ENCODE data around the gene CACNA2D3. TPM values are rescaled to one million over a fixed set of nuclear protein-coding genes. Genes with fewer than 3 reads are reported as not detected.

Gene CACNA2D3
- total RNA-seq, 2 donors from 2014 or later: 0.97 TPM; not detected in 1

DNA sequence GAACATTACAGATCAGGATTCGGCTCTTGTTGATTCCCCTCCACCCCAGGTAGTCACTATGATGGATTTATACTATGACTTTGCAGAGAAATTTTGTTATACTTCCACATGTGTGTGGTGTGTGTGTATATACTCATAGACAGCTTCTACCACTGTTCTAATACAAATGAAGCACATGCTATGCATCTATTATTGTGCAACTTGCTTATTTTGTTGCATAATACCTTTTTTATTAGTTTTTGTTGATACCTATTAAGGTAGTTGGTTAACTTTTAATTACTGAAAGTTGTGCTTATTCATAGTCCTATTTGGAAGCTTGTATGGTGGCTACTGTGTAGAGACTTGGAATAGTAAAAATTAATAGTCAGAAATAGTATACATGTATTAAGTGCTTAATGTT, 140.6 kb downstream of the CACNA2D3 start:
- Mint-ChIP-seq H3K27me3 (ENCODE audit: insufficient read depth) (no peaks in the 10 kb centered on the region), H3K4me1 (no peaks in the 10 kb centered on the region), H3K4me3 (no peak overlapping the region), H3K9me3 (no peaks in the 10 kb centered on the region), H3K36me3 (ENCODE audit: low read depth) (no peaks in the 10 kb centered on the region), H3K27ac (no peak overlapping the region)
- Histone ChIP-seq H3K9me3 (ENCODE audit: control insufficient read depth, low read length) (no peaks in the 10 kb centered on the region), H3K9ac (ENCODE audit: extremely low read depth, low read length, poor library complexity, severe bottlenecking) (no peak overlapping the region), H3K36me3 (ENCODE audit: control insufficient read depth, insufficient read depth, low read length) (no peaks in the 10 kb centered on the region), H3K27ac (ENCODE audit: low read depth, low read length) (no peak overlapping the region), H3K4me3 (ENCODE audit: low read length) (no peak overlapping the region), H3K4me1 (ENCODE audit: control insufficient read depth, insufficient read depth, low read length) (no peaks in the 10 kb centered on the region), H3K27me3 (ENCODE audit: control insufficient read depth, insufficient read depth, low read length, poor library complexity, severe bottlenecking) (no peaks in the 10 kb centered on the region)
- WGBS, 2 experiments (ENCODE audit: insufficient coverage in 1 of 2, insufficient read length in 1 of 2): 86% methylated on average over 1 of the region's 1 CpG; no CpG with 5 or more reads in 1 of the 2 experiments
- DNase-seq: no peak
- TF ChIP-seq CTCF (conservative IDR thresholded peaks at IDR 0.05): no peak

DNA sequence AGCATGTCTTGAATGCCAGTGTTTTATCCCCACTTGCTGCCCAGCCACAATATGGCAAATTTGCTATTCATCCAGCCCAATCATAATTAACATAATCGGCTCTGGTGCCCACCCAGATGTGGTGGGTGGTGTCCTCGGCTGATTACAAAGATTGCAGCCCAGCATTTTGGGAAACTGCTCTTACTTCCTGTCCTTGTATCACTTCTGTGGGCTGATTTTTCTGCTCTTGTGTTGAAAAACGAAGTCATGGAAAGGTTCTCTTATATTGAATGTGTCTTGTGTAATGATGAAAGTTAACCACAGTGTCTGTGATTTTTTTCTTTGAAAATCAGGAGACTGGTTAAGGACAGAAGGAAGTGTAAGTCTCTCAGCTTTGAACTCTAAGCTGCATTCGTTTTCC, 141.7 kb downstream of the CACNA2D3 start:
- no peak overlapping the region for H3K4me3 Mint-ChIP-seq
- Histone ChIP-seq H3K27me3 (ENCODE audit: control insufficient read depth, insufficient read depth, low read length, poor library complexity, severe bottlenecking) (no peaks in the 10 kb centered on the region), H3K27ac (ENCODE audit: low read depth, low read length) (no peak overlapping the region), H3K36me3 (ENCODE audit: control insufficient read depth, insufficient read depth, low read length) (no peaks in the 10 kb centered on the region), H3K9me3 (ENCODE audit: control insufficient read depth, low read length) (no peaks in the 10 kb centered on the region), H3K9ac (ENCODE audit: extremely low read depth, low read length, poor library complexity, severe bottlenecking) (no peak overlapping the region), H3K4me3 (ENCODE audit: low read length) (no peak overlapping the region), H3K4me1 (ENCODE audit: control insufficient read depth, insufficient read depth, low read length) (no peaks in the 10 kb centered on the region)
- 85 to 100% methylated on average over 1 to 4 of the region's 4 CpGs for WGBS, 2 experiments (ENCODE audit: insufficient coverage in 1 of 2, insufficient read length in 1 of 2)
- H3K9me3 Mint-ChIP-seq: no peaks in the 10 kb centered on the region
- H3K4me1 Mint-ChIP-seq: no peaks in the 10 kb centered on the region
- TF ChIP-seq CTCF (conservative IDR thresholded peaks at IDR 0.05): no peak
- H3K27ac Mint-ChIP-seq: no peak overlapping the region
- no peak for DNase-seq
- H3K27me3 Mint-ChIP-seq (ENCODE audit: insufficient read depth): no peaks in the 10 kb centered on the region
- H3K36me3 Mint-ChIP-seq (ENCODE audit: low read depth): no peaks in the 10 kb centered on the region

GRCh38 chr3:54270816-54271526, 148.6 kb downstream of the CACNA2D3 start:
- Mint-ChIP-seq H3K4me1 (no peaks in the 10 kb centered on the region), H3K27ac (no peak overlapping the region), H3K27me3 (ENCODE audit: insufficient read depth) (no peaks in the 10 kb centered on the region), H3K9me3 (no peaks in the 10 kb centered on the region), H3K36me3 (ENCODE audit: low read depth) (no peaks in the 10 kb centered on the region), H3K4me3 (no peak overlapping the region)
- DNase-seq: no peak
- Histone ChIP-seq H3K9me3 (ENCODE audit: control insufficient read depth, low read length) (no peaks in the 10 kb centered on the region), H3K9ac (ENCODE audit: extremely low read depth, low read length, poor library complexity, severe bottlenecking) (no peak overlapping the region), H3K4me3 (ENCODE audit: low read length) (no peak overlapping the region), H3K4me1 (ENCODE audit: control insufficient read depth, insufficient read depth, low read length) (no peaks in the 10 kb centered on the region), H3K27ac (ENCODE audit: low read depth, low read length) (no peak overlapping the region), H3K27me3 (ENCODE audit: control insufficient read depth, insufficient read depth, low read length, poor library complexity, severe bottlenecking) (no peaks in the 10 kb centered on the region), H3K36me3 (ENCODE audit: control insufficient read depth, insufficient read depth, low read length) (no peaks in the 10 kb centered on the region)
- TF ChIP-seq CTCF (conservative IDR thresholded peaks at IDR 0.05): no peak
- 79 to 83% methylated on average over 1 to 3 of the region's 4 CpGs for WGBS, 2 experiments (ENCODE audit: insufficient coverage in 1 of 2, insufficient read length in 1 of 2)

Measured in endodermal cell (in vitro differentiated cells).